Dedifferentiated amniotic fluid mesenchymal stem cell (primary cell): ENCODE results near the gene DDTL.

Experiments
- DNase-seq: peaks from one replicate; pipeline ENCODE4 v3.0.0-alpha.2; 2016; ENCODE audit errors: extremely low spot score

Gene DDTL

GRCh38 chr22:24006207-24006913 is 39.7 kb downstream of the DDTL start:
- no peak for DNase-seq

GRCh38 chr22:24006914-24007214 is 40.2 kb downstream of the DDTL start:
- DNase-seq: no peak

GRCh38 chr22:24007253-24008021 is 40.7 kb downstream of the DDTL start:
- no peak for DNase-seq

- no peak for DNase-seq
Observed at GRCh38 chr22:24008022-24008283, 41.3 kb downstream of the DDTL start.

GRCh38 chr22:24008381-24009226 is 41.9 kb downstream of the DDTL start:
- no peak for DNase-seq

- DNase-seq: no peak
Observed at GRCh38 chr22:24009227-24010017, 42.7 kb downstream of the DDTL start.

GRCh38 chr22:24010018-24010391 is 43.3 kb downstream of the DDTL start:
- DNase-seq: no peak

GRCh38 chr22:24011735-24012068 is 45.0 kb downstream of the DDTL start:
- no peak for DNase-seq

- no peak for DNase-seq
Observed at GRCh38 chr22:24016156-24016555, 49.5 kb downstream of the DDTL start.

GRCh38 chr22:24021304-24021703 is 54.6 kb downstream of the DDTL start:
- no peak for DNase-seq
